GM13977 (cell line): ENCODE measurements around the gene HYDIN.

Source experiments
- DNase-seq: peaks from one replicate; pipeline ENCODE4 v3.0.0; 2012; ENCODE audit warnings: low spot score
- CTCF ChIP-seq: IDR thresholded peaks from 2 replicates; pipeline ENCODE4 v1.5.1; 2012; ENCODE audit warnings: mild to moderate bottlenecking, control low read depth; ENCODE audit not compliant: insufficient read depth; ENCODE audit errors: extremely low read depth, missing control alignments
- in situ Hi-C: fragments of 300-500 bp; cut with MboI; formaldehyde crosslinking; loops from one replicate; pipeline ENCODE4 v1.12.0; 2022; ENCODE audit warnings: low sequenced_read_pairs, low pct_unique_long_range_greater_than_20kb, mixed read lengths, inconsistent platforms; ENCODE audit not compliant: unreplicated experiment

Gene HYDIN

GRCh38 chr16:70790815-70791214 is 439.7 kb downstream of the HYDIN start:
- in situ Hi-C loops = no loop called here
- TF ChIP-seq CTCF = no peak
- DNase-seq = no peak

GRCh38 chr16:70789595-70790447 is 440.7 kb downstream of the HYDIN start:
- no peak for TF ChIP-seq CTCF
- in situ Hi-C loops = no loop called here
- no peak for DNase-seq

- no peak for DNase-seq
- in situ Hi-C loops = no loop called here
- no peak for TF ChIP-seq CTCF
Observed at GRCh38 chr16:70788668-70789594, 441.6 kb downstream of the HYDIN start.

GRCh38 chr16:70786020-70786755 is 444.3 kb downstream of the HYDIN start:
- DNase-seq = no peak
- in situ Hi-C loops = no loop called here
- no peak for TF ChIP-seq CTCF

- DNase-seq = no peak
- in situ Hi-C loops = no loop called here
- no peak for TF ChIP-seq CTCF
Observed at GRCh38 chr16:70784692-70785555, 445.6 kb downstream of the HYDIN start.
